Activated naive CD4-positive, alpha-beta T cell treated with anti-CD3 and anti-CD28 coated beads for 36 hours (primary cell): ENCODE measurements around the gene ACSF3. TPM values are rescaled to one million over a fixed set of nuclear protein-coding genes. Genes with fewer than 3 reads are reported as not detected.

Experiments
- CTCF ChIA-PET: fragments of 350-600 bp; sonication (Branson Sonifier 250); formaldehyde crosslinking; loops from one replicate; lab custom pipeline; 2021; ENCODE audit warnings: antibody characterized with exemption; lab: Charles Lee
- DNase-seq: peaks from one replicate; pipeline ENCODE4 v3.0.0-alpha.2; 2020
- H3K27ac Mint-ChIP-seq: one replicate; pipeline ENCODE4 v1.8.0; 2021; ENCODE audit warnings: mild to moderate bottlenecking, mixed read lengths
- H3K27me3 Mint-ChIP-seq: one replicate; pipeline ENCODE4 v1.8.0; 2021; ENCODE audit warnings: low read depth, mixed read lengths
- H3K36me3 Mint-ChIP-seq: one replicate; pipeline ENCODE4 v1.8.0; 2021; ENCODE audit warnings: low read depth, mixed read lengths
- H3K4me1 Mint-ChIP-seq: one replicate; pipeline ENCODE4 v1.8.0; 2021; ENCODE audit warnings: low read depth, mixed read lengths
- H3K4me3 Mint-ChIP-seq: one replicate; pipeline ENCODE4 v1.8.0; 2021; ENCODE audit warnings: mild to moderate bottlenecking, moderate library complexity, mixed read lengths
- H3K9me3 Mint-ChIP-seq: one replicate; pipeline ENCODE4 v1.8.0; 2021; ENCODE audit warnings: mixed read lengths
- intact Hi-C: fragments of 100-400 bp; cut with micrococcal nuclease; formaldehyde crosslinking; loops from one replicate; pipeline ENCODE4 v1.15.1; 2023
- total RNA-seq, 2 experiments: library from RNA; stranded (reverse); gene quantifications; one replicate each; pipeline ENCODE4 v1.2.3, GENCODE V29; 2021

ACSF3 gene
- total RNA-seq, 2 experiments from 2014 or later: 26.1 to 26.7 TPM

DNA sequence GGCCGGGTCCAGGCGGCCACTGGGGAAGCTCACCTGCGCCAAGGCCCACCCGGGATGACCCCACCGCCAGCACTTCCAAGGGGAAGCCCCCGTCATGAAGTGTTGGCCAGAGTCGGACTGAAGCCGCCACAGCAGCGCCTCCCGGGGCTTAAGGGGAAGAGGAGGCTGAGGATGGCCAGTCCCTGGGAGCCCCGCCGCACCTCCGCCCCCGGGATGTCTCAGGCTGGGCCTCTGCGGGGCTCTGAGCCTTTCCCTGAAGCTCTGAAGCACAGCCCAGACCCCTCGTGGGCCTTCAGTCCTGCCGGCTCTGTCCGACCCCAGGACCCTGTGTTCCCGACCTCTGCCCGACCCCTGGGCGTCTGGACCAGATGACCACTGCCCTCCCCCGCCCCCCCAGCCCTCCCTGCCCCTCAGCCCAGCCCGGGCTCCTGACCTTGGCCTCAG lies 42.8 kb upstream of the ACSF3 start:
- Mint-ChIP-seq H3K4me1 (peaks cover 2% of the 10 kb centered on the region), H3K9me3 (no peaks in the 10 kb centered on the region), H3K4me3 (no peak overlapping the region), H3K36me3 (no peaks in the 10 kb centered on the region), H3K27me3 (no peaks in the 10 kb centered on the region), H3K27ac (no peak overlapping the region)
- DNase-seq: no peak
- intact Hi-C loops: loop anchor here (5.0 kb wide), 1 partner anchor 109 kb away; no protein-coding TSS in a partner anchor
- CTCF ChIA-PET: no interaction called here

DNA sequence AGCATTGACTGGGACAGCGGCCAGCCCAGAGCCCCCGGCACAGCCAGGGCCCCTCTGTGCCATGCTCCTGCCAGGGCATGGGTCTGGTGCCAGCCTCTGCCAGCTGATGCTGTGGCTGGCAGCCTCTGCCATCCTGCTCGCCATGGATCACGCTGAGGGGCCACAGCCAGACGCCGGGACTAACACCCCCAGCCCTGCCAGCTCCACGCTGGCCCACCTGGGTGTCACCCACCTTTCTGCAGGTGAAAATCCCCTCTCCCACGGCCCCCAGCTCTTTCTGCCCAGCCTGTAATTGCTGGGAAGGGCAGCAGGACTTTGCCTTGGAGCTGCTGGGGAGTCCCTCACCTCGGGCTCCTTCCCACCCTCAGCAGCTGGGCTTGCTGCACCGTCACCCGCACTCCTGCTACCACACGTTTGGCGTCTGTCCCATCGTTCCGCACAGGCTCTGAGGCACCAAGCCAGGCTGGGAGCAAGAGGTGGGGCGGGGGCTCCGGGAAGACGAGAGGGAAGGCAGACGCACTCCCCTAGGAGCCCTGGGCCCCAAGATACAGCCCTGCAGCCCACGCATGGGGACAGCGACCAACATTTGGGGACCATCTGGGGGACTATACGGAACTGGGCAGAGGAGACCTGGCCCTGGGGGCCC lies 42.0 kb upstream of the ACSF3 start:
- Mint-ChIP-seq H3K9me3 (no peaks in the 10 kb centered on the region), H3K4me1 (peaks cover 2% of the 10 kb centered on the region), H3K4me3 (no peak overlapping the region), H3K36me3 (no peaks in the 10 kb centered on the region), H3K27me3 (no peaks in the 10 kb centered on the region), H3K27ac (no peak overlapping the region)
- intact Hi-C loops: loop anchor here (5.0 kb wide), 1 partner anchor 109 kb away; no protein-coding TSS in a partner anchor
- DNase-seq: no peak
- CTCF ChIA-PET: no interaction called here

DNA sequence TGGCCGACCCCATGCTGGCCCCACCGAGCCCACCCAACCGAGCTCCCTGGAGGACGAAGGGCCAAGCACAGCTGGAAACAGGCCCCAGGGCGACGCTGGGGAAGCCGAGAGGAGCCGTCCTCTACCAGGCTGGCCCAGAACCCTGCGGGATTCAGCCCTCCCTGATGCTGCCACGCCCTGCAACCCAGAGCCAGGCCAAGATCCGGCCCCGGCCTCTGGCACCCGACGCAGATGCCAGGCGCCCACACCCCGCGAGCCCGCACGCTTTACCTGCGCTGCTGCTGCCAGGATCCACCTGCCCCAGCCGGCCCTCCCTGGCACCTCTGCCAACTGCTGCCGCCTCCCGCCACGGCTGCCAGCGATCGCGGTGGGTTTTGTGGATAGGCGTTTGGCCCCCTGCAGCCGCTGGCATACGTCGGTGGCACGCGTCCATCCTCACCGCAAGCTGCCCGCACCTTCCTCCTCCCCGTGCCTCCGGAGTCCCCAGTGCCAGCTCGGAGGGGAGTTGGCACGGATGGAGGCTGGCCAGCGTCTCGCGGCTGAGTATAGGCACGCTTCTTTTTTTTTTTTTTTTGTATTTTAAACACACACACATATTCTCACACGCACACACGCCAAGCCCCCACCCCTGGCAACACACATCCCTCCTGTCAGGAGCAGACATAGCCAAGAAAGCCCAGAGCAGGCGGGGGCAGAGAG lies 41.3 kb upstream of the ACSF3 start:
- CTCF ChIA-PET: no interaction called here
- DNase-seq: no peak
- Mint-ChIP-seq H3K36me3 (no peaks in the 10 kb centered on the region), H3K27me3 (no peaks in the 10 kb centered on the region), H3K4me3 (peak overlapping the region; percentile 75), H3K9me3 (no peaks in the 10 kb centered on the region), H3K27ac (peak overlapping the region; percentile 65), H3K4me1 (peaks cover 2% of the 10 kb centered on the region)
- intact Hi-C loops: loop anchor here (5.0 kb wide), 1 partner anchor 110 kb away; no protein-coding TSS in a partner anchor

- H3K36me3 Mint-ChIP-seq: no peaks in the 10 kb centered on the region
- H3K4me1 Mint-ChIP-seq: peaks cover 2% of the 10 kb centered on the region
- H3K4me3 Mint-ChIP-seq: peak overlapping the region; percentile 75
- DNase-seq: peak; percentile 13
- H3K27me3 Mint-ChIP-seq: no peaks in the 10 kb centered on the region
- H3K27ac Mint-ChIP-seq: peak overlapping the region; percentile 65
- intact Hi-C loops: loop anchor here (5.0 kb wide), 1 partner anchor 111 kb away; no protein-coding TSS in a partner anchor
- CTCF ChIA-PET: interaction anchor here (0.6 kb wide), 1 partner anchor 41 kb away, joined by 3 read pairs; no protein-coding TSS in a partner anchor
- H3K9me3 Mint-ChIP-seq: no peaks in the 10 kb centered on the region
These were observed 40.5 kb upstream of the ACSF3 start for GRCh38 chr16:89052890-89053724.

GRCh38 chr16:89053725-89054029 lies 40.0 kb upstream of the ACSF3 start:
- CTCF ChIA-PET: no interaction called here
- Mint-ChIP-seq H3K36me3 (no peaks in the 10 kb centered on the region), H3K27ac (no peak overlapping the region), H3K4me3 (no peak overlapping the region), H3K4me1 (peaks cover 2% of the 10 kb centered on the region), H3K27me3 (no peaks in the 10 kb centered on the region), H3K9me3 (no peaks in the 10 kb centered on the region)
- intact Hi-C loops: loop anchor here (5.0 kb wide), 1 partner anchor 111 kb away; no protein-coding TSS in a partner anchor
- DNase-seq: no peak

DNA sequence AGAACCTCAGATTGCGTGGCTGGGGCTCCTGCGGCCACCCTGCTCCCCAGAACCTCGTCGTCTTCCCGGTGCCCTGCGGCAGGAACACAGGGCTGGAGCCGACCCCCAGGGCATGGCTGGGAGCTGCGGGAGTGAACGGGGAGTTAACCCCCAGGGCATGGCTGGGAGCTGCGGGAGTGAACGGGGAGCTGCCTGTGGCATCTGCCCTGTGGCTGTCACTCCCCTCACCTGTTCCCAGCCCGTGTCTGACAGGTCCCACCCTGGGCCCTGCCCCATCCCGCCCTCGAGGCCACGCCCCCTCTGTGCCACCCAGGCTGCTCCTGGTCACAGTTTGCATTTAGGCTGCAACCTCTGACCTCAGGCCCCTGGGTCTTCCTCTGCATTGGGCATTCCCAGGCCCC lies 39.4 kb upstream of the ACSF3 start:
- no peak for DNase-seq
- peaks cover 2% of the 10 kb centered on the region for H3K4me1 Mint-ChIP-seq
- H3K4me3 Mint-ChIP-seq: no peak overlapping the region
- no peaks in the 10 kb centered on the region for H3K36me3 Mint-ChIP-seq
- CTCF ChIA-PET: no interaction called here
- intact Hi-C loops: loop anchor here (5.0 kb wide), 1 partner anchor 112 kb away; no protein-coding TSS in a partner anchor
- no peaks in the 10 kb centered on the region for H3K9me3 Mint-ChIP-seq
- no peaks in the 10 kb centered on the region for H3K27me3 Mint-ChIP-seq
- H3K27ac Mint-ChIP-seq: no peak overlapping the region

GRCh38 chr16:89054714-89055113 lies 38.9 kb upstream of the ACSF3 start:
- intact Hi-C loops: loop anchor here (5.0 kb wide), 1 partner anchor 112 kb away; no protein-coding TSS in a partner anchor
- DNase-seq: no peak
- H3K4me3 Mint-ChIP-seq: no peak overlapping the region
- H3K36me3 Mint-ChIP-seq: no peaks in the 10 kb centered on the region
- CTCF ChIA-PET: no interaction called here
- no peaks in the 10 kb centered on the region for H3K27me3 Mint-ChIP-seq
- peaks cover 2% of the 10 kb centered on the region for H3K4me1 Mint-ChIP-seq
- no peaks in the 10 kb centered on the region for H3K9me3 Mint-ChIP-seq
- no peak overlapping the region for H3K27ac Mint-ChIP-seq

DNA sequence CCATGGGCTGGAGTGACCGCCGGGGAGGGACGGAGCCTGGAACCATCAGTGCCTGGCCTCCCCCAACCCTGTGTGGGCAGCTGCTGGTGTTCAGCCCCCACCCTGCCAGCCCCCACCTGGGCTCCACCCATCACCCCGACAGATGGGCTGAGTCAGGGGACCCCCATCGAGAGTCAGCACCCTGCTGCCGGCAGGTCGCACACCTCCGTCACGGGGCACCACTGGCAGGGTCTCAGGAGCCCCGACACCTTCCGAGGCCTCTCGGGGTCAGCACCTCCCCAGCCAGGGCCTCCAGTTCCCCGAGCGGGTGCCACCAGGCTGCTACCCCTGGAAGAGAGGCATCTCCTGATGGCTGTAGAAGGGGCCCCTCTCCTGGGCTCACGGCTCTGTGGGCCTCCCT lies 38.3 kb upstream of the ACSF3 start:
- intact Hi-C loops: no loop called here
- H3K9me3 Mint-ChIP-seq: no peaks in the 10 kb centered on the region

GRCh38 chr16:89055894-89056555 lies 37.6 kb upstream of the ACSF3 start:
- intact Hi-C loops: no loop called here
- no peak overlapping the region for H3K27ac Mint-ChIP-seq
- CTCF ChIA-PET: no interaction called here
- no peaks in the 10 kb centered on the region for H3K27me3 Mint-ChIP-seq
- no peaks in the 10 kb centered on the region for H3K36me3 Mint-ChIP-seq
- no peak overlapping the region for H3K4me3 Mint-ChIP-seq
- H3K9me3 Mint-ChIP-seq: no peaks in the 10 kb centered on the region
- peaks cover 2% of the 10 kb centered on the region for H3K4me1 Mint-ChIP-seq
- no peak for DNase-seq

More for the DNA sequence above, 38.3 kb upstream of the ACSF3 start:
- CTCF ChIA-PET: no interaction called here
- Mint-ChIP-seq H3K27ac (no peak overlapping the region), H3K4me3 (no peak overlapping the region), H3K4me1 (peaks cover 2% of the 10 kb centered on the region), H3K36me3 (no peaks in the 10 kb centered on the region), H3K27me3 (no peaks in the 10 kb centered on the region)
- no peak for DNase-seq

GRCh38 chr16:89056592-89056991 lies 37.1 kb upstream of the ACSF3 start:
- DNase-seq: no peak
- Mint-ChIP-seq H3K9me3 (no peaks in the 10 kb centered on the region), H3K27ac (no peak overlapping the region), H3K27me3 (no peaks in the 10 kb centered on the region), H3K4me1 (peaks cover 2% of the 10 kb centered on the region), H3K36me3 (no peaks in the 10 kb centered on the region), H3K4me3 (no peak overlapping the region)
- CTCF ChIA-PET: no interaction called here
- intact Hi-C loops: no loop called here

GRCh38 chr16:89057738-89058137 lies 35.9 kb upstream of the ACSF3 start:
- intact Hi-C loops: no loop called here
- H3K4me1 Mint-ChIP-seq: peaks cover under 1% of the 10 kb centered on the region
- no peaks in the 10 kb centered on the region for H3K36me3 Mint-ChIP-seq
- H3K27ac Mint-ChIP-seq: no peak overlapping the region
- DNase-seq: no peak
- CTCF ChIA-PET: no interaction called here
- H3K9me3 Mint-ChIP-seq: no peaks in the 10 kb centered on the region
- H3K27me3 Mint-ChIP-seq: no peaks in the 10 kb centered on the region
- H3K4me3 Mint-ChIP-seq: no peak overlapping the region

DNA sequence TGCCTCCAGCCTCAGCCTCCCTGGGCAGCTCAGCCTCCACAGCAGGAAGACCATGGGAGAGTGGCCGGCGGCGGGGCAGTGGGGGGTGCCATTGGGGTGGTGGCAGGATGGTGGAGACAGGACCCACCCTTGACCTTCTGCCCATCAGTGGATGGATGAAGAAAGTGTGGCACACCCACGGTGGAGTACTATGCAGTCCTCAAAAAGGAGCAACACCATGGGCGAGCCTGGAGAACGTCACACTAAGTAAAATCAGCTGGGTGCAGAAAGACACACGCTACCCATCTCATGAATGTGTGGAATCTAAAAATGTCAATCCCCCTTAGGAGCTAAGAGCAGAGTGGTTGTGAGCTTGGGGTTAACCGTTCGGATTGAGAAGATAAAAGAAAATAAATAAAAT lies 34.8 kb upstream of the ACSF3 start:
- DNase-seq: no peak
- no peaks in the 10 kb centered on the region for H3K4me1 Mint-ChIP-seq
- intact Hi-C loops: no loop called here
- CTCF ChIA-PET: no interaction called here
- no peak overlapping the region for H3K4me3 Mint-ChIP-seq
- no peak overlapping the region for H3K27ac Mint-ChIP-seq
- no peaks in the 10 kb centered on the region for H3K9me3 Mint-ChIP-seq
- H3K36me3 Mint-ChIP-seq: no peaks in the 10 kb centered on the region
- no peaks in the 10 kb centered on the region for H3K27me3 Mint-ChIP-seq
